HG03060 (cell line): Measurements from ENCODE around the gene CARD19.
"Not testable (repeated sequence)": the region's sequence is repeated elsewhere in the genome, so short reads cannot be mapped to it uniquely, and the experiment has no call there.

Source experiments
- ATAC-seq: cut with Tn5 transposase; IDR thresholded peaks from one replicate; pipeline ENCODE4 v1.9.1; 2021; ENCODE audit warnings: low read depth, moderate number of reproducible peaks; ENCODE audit not compliant: unreplicated experiment

CARD19 gene

DNA sequence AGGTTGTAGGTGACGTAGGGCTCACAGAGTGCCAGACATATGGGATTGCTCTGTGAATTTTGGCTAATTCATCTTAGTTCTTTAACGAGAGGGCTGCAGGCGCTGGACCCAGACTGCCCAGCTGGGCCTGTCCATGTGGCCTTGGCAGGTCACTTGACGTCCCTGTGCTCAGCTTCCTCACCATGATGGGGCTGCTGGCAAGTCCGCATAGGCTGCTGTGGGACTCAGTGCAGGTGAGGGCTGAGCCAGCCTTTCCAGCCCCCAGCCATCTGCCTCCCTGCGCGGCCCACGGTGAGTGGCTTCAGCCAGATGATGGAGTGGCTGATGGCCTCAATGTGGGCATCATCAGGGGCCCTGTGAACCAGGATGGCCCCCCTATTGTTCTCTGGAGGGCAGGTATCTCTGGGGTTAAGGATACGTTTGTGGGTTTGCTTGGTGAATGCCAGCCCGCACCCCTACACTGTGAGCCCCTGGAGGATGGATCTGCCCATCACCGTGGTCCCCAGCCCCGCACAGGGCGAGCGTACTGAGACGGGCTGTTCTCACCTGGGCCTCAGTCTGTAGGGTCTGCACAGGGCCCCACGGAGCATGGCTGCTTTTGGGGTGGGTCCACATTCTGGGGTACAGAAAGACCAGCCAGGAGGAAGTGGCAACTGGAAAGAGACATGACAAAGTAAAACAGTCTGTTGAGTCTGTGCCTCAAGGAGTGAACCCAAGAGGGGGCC is 3.7 kb downstream of the CARD19 start:
- ATAC-seq = no peak

DNA sequence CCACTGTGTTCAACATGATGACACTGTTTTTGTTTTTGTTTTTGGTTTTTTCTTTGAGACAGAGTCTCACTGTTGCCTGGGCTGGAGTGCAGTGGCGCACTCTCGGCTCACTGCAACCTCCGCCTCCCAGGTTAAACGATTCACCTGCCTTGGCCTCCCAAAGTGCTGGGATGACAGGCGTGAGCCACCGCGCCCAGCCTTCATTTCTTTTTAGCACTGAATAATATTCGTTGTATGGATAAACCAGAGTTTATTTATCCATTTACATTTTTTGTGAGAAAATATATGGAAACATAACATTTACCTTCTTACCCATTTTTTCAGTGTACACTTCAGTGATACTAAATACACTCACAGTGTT is 4.2 kb downstream of the CARD19 start:
- no peak for ATAC-seq

GRCh38 chr9:93101086-93101485 is 5.1 kb downstream of the CARD19 start:
- ATAC-seq = not testable (repeated sequence)

- ATAC-seq = no peak
Measured at GRCh38 chr9:93105620-93106019, 9.6 kb downstream of the CARD19 start.

GRCh38 chr9:93107151-93107824 is 11.3 kb downstream of the CARD19 start:
- no peak for ATAC-seq

DNA sequence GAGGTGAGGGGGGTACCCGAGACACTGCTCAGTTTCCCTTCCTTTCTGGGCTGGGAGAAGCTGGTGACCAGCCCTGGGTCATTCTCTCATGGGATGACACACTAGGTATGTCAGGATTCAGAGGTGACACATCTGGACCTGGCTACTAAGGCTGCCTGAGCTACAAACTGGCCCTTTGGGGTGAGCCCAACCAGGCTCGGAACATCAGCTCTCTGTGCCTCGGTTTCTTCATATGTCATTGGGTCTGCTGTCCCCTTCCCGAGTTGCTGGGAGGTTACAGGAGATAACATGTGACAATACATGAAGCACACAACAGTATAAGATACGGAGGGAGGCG is 11.8 kb downstream of the CARD19 start:
- ATAC-seq = no peak

- peak; percentile 42 for ATAC-seq
Measured at GRCh38 chr9:93108291-93109041, 12.4 kb downstream of the CARD19 start.

GRCh38 chr9:93110311-93110855 is 14.4 kb downstream of the CARD19 start:
- no peak for ATAC-seq

GRCh38 chr9:93111001-93111370 is 15.0 kb downstream of the CARD19 start:
- ATAC-seq = no peak

DNA sequence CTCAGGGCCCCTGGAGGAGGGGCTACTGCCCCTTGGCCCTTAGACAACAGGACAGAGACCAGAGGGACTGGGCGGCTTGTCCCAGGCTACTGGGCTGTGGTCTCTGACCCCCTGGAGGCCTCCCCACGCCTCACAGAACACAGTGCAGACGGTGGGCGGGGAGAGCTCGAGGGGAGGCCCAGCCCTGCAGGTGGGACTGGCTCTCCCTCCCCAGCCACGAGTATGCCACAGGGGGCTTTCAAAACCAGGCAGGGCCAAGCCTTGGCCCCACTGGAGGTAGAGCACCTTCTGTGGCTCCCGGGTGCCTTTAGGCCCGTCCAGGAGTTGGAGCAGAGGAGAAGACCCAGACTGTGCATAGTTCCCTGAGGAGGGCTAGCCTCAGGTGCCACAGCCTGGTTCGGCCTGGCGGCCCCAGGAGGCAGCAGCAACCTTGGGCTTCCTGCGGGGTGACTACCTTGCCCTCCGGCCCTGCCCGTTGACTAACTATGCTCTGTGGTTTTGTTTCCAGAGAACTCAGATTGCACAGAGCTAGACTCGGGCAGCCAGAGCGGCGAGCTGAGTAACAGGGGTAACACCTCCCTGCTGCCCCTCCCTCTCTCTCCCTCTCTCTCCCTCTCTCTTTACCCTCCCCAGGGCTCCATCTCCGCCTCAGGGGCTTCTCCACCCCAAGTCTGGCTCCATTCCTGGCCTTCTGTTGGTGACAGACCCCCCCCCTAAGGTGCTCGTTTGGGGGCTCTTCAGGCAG is 15.5 kb downstream of the CARD19 start:
- no peak for ATAC-seq

DNA sequence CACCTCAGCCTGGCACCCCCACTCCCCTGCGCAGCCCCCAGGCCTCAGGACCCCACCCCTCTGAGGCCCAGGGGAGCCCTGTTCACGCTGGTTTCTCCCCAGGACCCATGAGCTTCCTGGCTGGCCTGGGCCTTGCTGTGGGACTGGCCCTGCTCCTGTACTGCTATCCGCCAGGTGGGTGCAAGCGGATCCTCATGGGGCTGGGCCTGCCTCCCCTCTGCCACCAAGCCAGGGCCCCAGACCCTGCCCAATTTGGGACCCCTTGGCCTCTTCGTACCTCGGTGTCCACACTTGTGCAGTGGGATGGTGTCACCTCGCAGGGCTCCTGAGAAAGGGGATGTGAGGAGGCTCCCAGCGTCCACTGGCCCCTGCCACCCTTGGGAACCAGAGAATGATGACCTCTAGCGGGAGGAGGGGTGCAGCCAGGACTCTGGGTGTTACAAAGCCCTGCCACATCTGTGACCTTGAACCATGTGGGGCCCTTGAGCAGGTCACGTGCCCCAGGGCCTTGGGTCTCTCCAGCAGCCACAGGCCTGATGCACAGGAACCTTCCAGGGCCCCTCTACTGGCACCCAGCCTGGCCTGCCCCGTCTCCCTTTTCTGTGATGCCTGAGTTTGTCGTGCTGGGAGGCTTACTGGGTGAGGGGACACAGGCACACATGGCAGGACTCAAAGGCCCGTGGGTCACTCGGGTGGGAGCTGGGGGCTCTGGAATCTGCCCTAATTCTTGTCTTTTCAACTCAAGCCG is 16.3 kb downstream of the CARD19 start:
- ATAC-seq = no peak

GRCh38 chr9:93112864-93113389 is 16.9 kb downstream of the CARD19 start:
- ATAC-seq = no peak

DNA sequence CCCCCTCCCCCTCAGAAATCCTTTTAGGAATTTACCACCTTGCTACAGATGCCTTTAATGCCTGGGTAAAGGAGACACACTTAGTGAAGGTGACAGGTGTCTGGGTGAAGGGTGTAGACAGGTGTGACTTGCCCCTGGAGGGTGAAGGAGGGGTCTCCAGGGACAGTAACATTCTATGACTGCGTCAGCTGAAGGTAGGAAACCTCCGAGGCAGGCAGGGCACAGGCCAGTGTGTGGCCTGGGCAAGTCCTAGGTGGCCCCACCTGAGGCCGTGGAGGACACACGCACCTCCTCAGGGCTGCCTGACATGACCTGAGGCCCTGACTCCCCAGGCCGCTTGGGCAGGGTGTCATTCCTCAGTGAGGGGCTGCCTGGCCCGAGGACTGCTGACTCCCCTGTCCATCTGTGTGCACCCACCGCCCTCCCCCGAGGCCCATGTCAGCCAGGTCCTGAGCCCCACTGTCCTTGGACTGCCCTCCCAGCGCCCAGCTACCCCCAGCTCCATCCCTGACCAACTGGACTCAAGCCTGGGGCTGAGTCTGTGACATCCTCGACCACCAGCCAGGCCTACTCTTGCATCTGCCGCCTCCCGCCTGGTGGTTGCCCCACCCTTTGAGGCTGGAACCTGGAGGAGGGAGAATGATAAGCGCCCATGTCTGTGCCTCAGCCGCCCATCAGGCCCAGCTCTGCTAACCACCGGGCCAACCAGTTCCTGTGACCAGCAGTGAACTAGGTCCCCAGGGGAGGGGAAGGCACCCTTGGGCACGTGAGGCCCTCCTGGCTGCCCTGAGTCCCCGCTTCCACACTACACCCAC is 18.4 kb downstream of the CARD19 start:
- ATAC-seq = no peak

DNA sequence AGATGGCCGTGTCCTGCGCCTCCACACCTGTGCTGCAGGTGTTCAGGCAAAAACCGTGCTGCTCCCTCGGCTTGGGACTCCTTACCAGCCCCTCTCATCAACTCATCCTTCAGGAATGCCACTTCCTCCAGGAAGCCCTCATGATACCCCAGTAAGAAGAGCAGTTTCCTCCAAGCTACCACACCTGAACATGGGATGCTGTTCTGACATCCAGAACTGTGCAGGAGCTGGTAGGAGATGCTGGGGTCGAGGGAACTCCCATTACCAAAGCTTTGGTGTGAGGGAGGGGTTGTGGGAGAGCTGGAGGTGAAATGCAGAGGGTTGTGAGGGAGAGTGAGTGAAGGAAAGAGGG is 18.9 kb downstream of the CARD19 start:
- ATAC-seq = no peak

- ATAC-seq = no peak
Measured at GRCh38 chr9:93115486-93116071, 19.6 kb downstream of the CARD19 start.

GRCh38 chr9:93116072-93116961 is 20.3 kb downstream of the CARD19 start:
- ATAC-seq = no peak

DNA sequence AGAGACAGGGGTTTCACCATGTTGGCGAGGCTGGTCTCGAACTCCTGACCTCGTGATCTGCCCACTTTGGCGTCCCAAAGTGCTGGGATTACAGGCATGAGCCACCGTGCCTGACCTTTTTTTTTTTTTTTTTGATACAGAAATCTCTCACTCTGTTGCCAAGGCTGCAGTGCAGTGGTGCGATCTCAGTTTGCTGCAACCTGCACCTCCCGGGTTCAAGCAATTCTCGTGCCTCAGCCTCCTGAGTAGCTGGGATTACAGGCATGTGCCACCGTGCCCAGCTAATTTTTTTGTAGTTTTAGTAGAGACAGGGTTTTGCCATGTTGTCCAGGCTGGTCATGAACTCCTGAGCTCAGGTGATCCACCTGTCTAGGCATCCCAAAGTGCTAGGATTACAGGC is 21.5 kb downstream of the CARD19 start:
- ATAC-seq = not testable (repeated sequence)
